Activated CD8-positive, alpha-beta memory T cell treated with anti-CD3 and anti-CD28 coated beads, Interleukin-2, amount 50 U/mL, for 48 hours (primary cell): Measurements from ENCODE around the gene NRF1.
"Not testable (repeated sequence)": the region's sequence is repeated elsewhere in the genome, so short reads cannot be mapped to it uniquely, and the experiment has no call there.

Experiments
- DNase-seq: peaks from one replicate; pipeline ENCODE4 v3.0.0-alpha.2; 2020

Gene NRF1

DNA sequence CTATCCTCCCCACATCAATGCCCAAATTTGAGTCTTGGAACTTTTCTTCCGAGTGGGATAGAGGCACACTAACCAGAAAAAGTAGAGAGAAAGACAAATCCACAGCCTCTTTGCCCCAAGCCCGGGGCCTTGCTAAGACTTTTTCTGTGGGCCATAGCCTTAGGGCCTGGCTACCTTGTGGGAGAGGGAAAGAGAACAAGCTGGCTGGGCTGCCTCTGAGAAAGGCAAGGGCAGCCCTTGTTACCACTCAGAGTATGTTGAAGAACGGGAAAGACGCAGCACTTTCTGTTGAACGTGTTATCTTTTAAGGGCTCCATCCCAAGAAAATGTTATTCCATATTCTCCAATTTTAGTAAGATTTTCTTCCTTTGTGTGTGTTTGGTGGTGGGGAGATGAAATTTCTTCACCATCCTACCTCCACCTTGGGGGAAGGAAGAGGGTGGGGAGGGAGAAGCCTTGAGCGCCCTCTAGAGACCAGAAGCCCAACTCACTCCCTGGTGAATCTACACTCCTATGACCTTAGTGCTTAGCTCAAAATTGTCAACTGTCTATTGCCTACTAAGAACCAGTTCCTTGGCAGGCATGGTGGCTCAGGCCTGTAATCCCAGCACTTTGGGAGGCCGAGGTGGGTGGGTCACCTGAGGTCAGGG lies 3.9 kb upstream of the NRF1 start:
- peak; percentile 67 for DNase-seq

GRCh38 chr7:129609666-129610065 lies 1.9 kb upstream of the NRF1 start:
- DNase-seq: no peak

- peak; percentile 59 for DNase-seq
These were observed 743 bp upstream of the NRF1 start for GRCh38 chr7:129610709-129611245.

DNA sequence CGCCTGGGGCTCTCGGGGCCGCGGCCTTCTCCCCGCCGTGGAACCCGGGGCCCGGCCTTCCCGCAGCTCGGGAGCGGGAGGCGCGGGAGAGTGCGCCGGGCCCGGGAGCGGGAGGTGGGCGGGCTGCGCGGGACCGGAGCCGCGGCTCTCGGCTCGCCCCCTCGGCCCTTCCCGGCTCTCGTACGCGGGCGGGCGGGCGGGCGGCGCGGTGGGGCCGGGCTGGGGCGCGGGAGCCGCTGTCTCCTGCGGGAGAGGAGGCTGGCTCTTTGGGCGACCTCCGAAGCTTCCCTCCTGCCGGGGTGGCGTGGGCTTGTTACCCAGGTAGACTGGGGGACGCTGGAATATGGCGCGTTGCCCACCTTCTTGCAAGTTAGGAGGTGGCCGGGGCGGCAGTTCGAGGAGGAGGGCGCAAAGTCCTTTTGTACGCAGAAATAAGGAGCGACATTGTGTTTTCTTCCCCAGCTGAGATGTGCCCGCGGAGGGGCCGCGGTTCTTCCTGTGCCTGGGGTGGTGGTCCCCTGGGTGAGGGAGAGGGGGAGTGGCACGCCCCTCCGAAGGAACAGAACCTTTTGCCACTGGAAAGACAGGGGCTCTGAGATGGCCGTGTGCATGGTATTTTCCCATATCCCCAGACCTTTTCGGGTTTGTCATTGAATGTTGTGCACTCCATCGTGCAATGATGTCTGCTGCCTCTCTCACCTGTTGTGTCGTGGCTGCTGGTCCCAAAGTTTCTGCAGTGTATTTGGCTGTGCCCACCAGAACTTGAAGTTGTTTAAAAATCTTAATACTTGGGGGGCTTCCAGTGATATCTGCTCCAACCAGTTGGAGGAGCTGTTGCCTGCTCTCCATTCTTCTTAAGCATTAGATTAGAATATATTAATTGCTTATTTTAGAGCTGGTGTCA lies 844 bp downstream of the NRF1 start:
- DNase-seq: peak; percentile 71

DNA sequence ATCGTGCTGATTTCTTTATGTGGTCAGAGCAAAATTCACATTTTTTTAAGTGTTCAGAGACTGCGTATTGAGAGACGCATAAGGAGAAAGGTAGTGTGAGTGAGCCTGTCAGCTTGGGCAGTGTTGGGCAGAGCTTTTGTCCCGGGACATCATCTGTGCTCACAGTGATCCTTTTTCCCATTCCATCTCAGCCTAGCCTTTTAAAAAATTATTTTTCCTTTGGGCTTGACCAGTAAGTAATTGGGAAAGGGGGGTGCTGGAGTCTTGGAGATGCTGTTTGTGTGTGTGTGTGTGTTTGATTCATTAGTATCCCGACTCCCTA lies 1.5 kb downstream of the NRF1 start:
- DNase-seq: no peak

DNA sequence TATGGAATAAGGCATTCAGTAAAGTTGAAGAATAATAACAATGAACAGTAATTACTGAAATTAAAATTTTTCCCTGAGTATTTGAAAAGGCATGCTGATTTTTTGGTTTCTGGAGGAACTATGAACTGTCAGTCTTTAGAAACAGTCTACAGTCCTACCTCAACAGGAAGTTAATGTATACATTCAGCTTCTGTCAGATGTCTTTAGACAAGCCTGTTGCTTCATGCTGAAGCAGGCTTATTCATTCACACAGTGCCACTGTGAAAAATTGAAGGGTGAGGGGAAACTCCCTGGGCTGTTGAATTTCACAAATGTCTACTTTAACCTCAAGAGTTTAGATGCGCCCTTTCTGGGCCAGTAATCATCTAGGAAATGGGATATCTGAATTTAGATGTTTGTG lies 3.5 kb downstream of the NRF1 start:
- no peak for DNase-seq

- no peak for DNase-seq
These were observed 5.0 kb downstream of the NRF1 start for GRCh38 chr7:129616530-129616929.

GRCh38 chr7:129617178-129617577 lies 5.7 kb downstream of the NRF1 start:
- DNase-seq: no peak

GRCh38 chr7:129617652-129618051 lies 6.1 kb downstream of the NRF1 start:
- DNase-seq: no peak

DNA sequence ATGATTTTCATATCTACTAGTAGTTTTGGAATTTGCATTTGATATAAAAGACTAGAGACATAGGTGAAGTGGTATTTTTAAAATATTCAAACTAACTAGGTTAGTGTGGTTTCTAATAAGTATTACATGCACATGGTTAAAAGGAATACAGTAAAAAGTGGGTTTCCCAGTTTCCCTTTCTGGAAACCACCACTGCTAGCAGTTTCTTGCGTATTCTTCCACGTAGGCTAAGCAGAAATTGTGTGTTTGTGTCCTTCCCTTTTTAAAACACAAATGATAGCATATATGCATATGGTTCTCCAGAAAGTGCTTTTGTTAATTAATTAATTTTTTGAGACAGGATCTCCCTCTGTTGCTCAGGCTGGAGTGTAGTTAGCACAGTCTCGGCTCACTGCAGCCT lies 15.4 kb downstream of the NRF1 start:
- DNase-seq: no peak

DNA sequence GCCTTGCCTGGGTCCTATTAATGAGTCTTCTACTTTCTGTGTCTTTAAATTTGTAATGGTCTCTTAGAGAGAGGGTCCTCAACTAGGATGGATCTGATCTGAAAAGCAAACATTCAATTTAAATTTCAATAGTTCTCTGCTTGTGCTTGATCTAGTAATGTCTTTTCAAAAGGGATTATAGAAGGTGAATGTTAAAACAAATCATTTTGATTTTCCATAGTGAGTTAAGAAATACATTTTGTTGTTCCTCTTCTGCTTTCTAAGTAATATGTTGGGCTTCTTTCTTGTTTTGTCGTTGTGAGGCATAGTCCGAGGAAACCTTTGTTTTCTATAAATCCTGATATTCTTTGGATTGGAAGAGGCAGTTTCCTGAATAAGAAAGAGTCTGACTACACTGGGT lies 18.8 kb downstream of the NRF1 start:
- no peak for DNase-seq

DNA sequence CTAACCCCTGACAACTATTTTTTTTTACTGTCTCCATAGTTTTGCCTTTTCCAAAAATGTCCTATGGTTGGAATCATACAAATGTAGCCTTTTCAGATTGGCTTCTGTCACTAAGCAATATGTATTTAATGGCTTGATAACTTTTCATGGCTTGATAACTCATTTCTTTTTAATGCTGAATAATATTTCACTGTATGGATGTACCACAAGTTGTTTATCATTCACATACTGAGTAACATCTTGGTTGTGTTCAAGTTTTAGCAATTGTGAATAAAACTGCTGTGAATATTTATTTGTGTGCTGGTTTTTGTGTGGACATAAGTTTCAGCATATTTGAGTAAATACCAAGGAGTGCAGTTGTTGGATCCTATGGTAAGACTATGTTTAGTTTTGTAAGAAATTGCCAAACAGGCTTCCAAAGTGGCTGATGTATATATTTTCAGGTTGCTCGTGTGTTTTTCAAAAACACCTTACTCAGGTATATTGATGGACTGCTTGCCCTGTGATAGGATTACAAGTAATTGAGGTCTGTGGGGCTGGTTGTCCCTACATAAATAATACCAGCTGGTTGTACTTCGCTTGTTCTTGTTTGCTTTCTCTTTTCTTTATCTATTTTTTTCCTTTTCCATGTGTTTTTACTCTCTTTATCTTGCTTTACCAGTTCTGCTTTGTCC lies 23.0 kb downstream of the NRF1 start:
- no peak for DNase-seq

- DNase-seq: peak; percentile 69
These were observed 23.9 kb downstream of the NRF1 start for GRCh38 chr7:129635300-129636029.

DNA sequence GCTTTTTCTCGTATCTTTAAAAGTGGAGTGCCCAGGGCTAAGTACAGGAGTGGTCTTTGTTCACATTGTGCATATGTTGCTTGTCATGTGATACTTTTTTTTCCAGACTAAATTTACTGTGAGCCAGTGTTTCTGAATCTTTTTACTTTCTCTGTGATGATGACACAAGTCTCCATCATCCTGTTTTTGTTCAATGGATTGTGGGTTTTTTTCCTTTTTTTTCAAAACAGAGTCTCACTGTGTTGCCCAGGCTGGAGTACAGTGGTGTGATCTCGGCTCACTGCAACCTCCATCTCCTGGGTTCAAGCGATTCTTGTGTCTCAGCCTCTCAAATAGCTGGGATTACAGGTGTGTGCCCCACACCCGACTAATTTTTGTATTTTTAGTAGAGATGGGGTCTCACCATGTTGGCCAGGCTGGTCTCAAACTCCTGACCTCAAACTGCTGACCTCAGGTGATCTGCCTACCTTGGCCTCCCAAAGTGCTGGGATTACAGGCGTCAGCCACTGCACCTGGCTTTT lies 24.6 kb downstream of the NRF1 start:
- not testable (repeated sequence) for DNase-seq

GRCh38 chr7:129636641-129637040 lies 25.1 kb downstream of the NRF1 start:
- no peak for DNase-seq

- no peak for DNase-seq
These were observed 28.9 kb downstream of the NRF1 start for GRCh38 chr7:129640400-129640799.

- DNase-seq: no peak
These were observed 31.5 kb downstream of the NRF1 start for GRCh38 chr7:129642871-129643549.

- no peak for DNase-seq
These were observed 32.1 kb downstream of the NRF1 start for GRCh38 chr7:129643550-129644170.

DNA sequence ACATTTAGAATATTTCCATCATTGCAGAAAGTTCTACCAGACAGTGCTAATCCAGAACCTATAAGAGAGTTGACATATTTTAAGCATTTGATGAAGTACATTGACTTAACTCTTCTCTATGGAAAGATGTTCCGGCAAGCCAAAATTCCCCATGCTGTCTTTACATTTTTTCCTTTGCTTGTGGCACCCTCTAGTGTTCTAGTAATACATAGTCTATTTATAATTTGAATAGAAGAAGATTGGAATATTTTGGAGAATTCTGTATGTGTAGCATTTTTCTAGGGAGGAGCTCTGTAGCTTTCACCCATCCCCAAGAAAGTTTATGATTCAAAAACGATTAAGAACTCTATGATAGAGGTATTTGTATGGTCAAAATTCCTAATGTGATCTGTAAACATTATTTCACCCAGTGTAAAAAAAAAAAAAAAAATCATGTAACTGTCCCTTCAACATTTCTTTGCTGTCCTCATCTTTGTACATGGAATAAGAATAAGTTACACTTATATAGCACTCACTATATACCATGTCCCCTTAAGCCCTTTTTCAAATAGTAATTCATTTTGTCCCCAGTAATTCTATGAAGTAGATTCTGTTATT lies 33.2 kb downstream of the NRF1 start:
- DNase-seq: no peak

GRCh38 chr7:129646369-129647021 lies 35.0 kb downstream of the NRF1 start:
- no peak for DNase-seq
